Neural crest cell (in vitro differentiated cells): ENCODE results near the gene MB21D2. TPM values are rescaled to one million over a fixed set of nuclear protein-coding genes. Genes with fewer than 3 reads are reported as not detected.

ENCODE experiments used
- DNase-seq: peaks from one replicate; pipeline ENCODE4 v3.0.0; 2021; ENCODE audit warnings: low read depth, mixed read lengths, low spot score
- H3K27ac Mint-ChIP-seq: one replicate; pipeline ENCODE4 v1.8.0; 2021; ENCODE audit warnings: mild to moderate bottlenecking, mixed read lengths; ENCODE audit not compliant: unreplicated experiment
- H3K27me3 Mint-ChIP-seq: 2 replicates; pipeline ENCODE4 v1.8.0; 2021; ENCODE audit warnings: low read depth, mild to moderate bottlenecking, mixed read lengths
- H3K36me3 Mint-ChIP-seq: 2 replicates; pipeline ENCODE4 v1.8.0; 2021; ENCODE audit warnings: low read depth, mild to moderate bottlenecking, mixed read lengths
- H3K4me1 Mint-ChIP-seq: 2 replicates; pipeline ENCODE4 v1.8.0; 2021; ENCODE audit warnings: mixed read lengths
- H3K4me3 Mint-ChIP-seq: one replicate; pipeline ENCODE4 v1.8.0; 2021; ENCODE audit warnings: mild to moderate bottlenecking, mixed read lengths
- H3K9me3 Mint-ChIP-seq: 2 replicates; pipeline ENCODE4 v1.8.0; 2021; ENCODE audit warnings: mixed read lengths
- total RNA-seq: library from RNA; stranded (reverse); gene quantifications from 2 replicates; pipeline ENCODE4 v1.2.1, GENCODE V29; 2021
- TF ChIP-seq, protein P1 (sequence below): fragments of 200-600 bp; sonication (generic); conservative IDR thresholded peaks from 2 replicates; pipeline ENCODE4 v1.5.0; 2021; ENCODE audit warnings: antibody characterized with exemption, mild to moderate bottlenecking

MB21D2 gene
- total RNA-seq, 1 donor from 2014 or later: 5.5 TPM

DNA sequence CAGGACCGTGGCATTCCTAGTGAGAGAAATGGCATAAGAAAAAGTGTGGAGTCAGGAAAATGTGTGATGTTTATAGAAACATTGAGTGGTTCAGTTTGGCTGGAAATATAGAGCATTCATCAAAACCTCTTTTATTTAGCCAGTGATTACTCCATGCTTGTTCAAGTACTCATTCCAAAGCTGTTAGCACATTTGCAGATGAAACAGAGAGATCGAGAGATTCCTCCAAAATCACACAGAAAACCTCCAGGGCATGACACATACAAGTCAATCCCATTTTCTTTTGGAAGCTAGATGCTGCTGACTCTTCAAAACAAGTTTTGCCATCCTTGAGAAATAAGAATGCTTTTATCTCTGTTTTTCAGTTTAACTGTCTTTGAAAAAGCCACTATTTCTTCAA is 11.5 kb upstream of the MB21D2 start:
- no peak overlapping the region for H3K4me3 Mint-ChIP-seq
- H3K27me3 Mint-ChIP-seq: no peaks in the 10 kb centered on the region
- H3K36me3 Mint-ChIP-seq: no peaks in the 10 kb centered on the region
- TF ChIP-seq, protein P1, sequence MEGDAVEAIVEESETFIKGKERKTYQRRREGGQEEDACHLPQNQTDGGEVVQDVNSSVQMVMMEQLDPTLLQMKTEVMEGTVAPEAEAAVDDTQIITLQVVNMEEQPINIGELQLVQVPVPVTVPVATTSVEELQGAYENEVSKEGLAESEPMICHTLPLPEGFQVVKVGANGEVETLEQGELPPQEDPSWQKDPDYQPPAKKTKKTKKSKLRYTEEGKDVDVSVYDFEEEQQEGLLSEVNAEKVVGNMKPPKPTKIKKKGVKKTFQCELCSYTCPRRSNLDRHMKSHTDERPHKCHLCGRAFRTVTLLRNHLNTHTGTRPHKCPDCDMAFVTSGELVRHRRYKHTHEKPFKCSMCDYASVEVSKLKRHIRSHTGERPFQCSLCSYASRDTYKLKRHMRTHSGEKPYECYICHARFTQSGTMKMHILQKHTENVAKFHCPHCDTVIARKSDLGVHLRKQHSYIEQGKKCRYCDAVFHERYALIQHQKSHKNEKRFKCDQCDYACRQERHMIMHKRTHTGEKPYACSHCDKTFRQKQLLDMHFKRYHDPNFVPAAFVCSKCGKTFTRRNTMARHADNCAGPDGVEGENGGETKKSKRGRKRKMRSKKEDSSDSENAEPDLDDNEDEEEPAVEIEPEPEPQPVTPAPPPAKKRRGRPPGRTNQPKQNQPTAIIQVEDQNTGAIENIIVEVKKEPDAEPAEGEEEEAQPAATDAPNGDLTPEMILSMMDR: no peak
- no peaks in the 10 kb centered on the region for H3K9me3 Mint-ChIP-seq
- H3K27ac Mint-ChIP-seq: no peak overlapping the region
- H3K4me1 Mint-ChIP-seq: peaks cover 5% of the 10 kb centered on the region
- no peak for DNase-seq

DNA sequence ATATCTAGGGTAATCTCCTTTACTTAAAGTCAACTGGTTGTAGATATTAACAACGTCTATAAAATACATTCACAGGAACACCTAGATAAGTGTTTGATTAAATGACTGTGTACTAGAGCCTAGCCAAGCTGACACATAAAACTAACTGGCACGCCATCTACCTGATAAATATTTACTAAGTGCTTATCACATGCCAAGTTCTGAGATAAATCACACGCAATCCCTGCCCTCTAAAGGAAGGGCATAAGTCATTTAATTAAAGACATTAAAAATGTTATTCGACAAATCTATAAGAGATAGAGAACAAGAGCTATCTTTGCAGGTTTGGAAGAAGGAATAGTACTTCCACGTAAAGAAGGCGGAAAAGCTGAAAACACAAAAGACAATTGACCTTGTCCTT is 11.1 kb upstream of the MB21D2 start:
- H3K4me3 Mint-ChIP-seq: no peak overlapping the region
- H3K36me3 Mint-ChIP-seq: no peaks in the 10 kb centered on the region
- H3K27ac Mint-ChIP-seq: no peak overlapping the region
- no peaks in the 10 kb centered on the region for H3K27me3 Mint-ChIP-seq
- no peaks in the 10 kb centered on the region for H3K9me3 Mint-ChIP-seq
- TF ChIP-seq, protein P1: no peak
- H3K4me1 Mint-ChIP-seq: peaks cover 5% of the 10 kb centered on the region
- DNase-seq: no peak

DNA sequence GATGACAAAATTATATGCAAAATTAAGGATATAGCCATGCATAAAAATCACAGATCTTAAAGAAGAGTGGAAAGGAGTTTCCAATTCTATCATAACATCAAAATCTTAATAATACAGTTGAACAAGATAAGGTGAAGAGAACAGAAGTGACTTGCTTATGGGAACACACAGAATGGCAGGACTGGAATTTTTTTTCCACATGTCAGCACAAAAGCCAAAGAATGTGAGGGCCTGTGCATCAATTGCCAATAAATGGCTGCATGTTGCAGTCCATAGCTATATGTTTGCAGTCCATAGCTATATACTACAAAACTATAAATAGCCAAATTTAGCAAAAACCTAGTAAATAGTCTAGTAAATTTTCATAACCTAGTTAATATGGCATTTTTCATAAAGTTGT is 10.4 kb upstream of the MB21D2 start:
- Mint-ChIP-seq H3K4me1 (peaks cover 5% of the 10 kb centered on the region), H3K4me3 (no peak overlapping the region), H3K27ac (no peak overlapping the region), H3K27me3 (no peaks in the 10 kb centered on the region), H3K9me3 (no peaks in the 10 kb centered on the region), H3K36me3 (no peaks in the 10 kb centered on the region)
- TF ChIP-seq, protein P1: no peak
- DNase-seq: no peak

DNA sequence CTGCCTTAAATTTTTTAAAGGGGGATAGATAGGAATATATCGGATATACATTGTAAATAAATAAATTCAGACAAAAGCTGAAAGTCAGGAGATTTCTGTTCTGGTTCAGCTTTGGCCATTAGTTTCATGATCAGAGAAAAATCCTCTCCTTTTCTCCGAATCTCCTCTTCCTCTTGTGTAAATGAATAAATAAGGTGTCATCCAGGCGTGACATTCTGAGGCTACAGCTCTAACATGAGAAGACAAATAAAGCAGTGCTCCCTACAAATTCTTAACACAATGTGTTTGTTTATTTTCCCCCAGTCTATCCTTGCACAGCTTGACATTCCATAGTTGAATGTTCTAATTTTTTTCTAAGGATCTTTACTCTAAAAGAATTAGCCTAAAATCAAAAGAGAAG is 9.4 kb upstream of the MB21D2 start:
- no peak overlapping the region for H3K27ac Mint-ChIP-seq

DNA sequence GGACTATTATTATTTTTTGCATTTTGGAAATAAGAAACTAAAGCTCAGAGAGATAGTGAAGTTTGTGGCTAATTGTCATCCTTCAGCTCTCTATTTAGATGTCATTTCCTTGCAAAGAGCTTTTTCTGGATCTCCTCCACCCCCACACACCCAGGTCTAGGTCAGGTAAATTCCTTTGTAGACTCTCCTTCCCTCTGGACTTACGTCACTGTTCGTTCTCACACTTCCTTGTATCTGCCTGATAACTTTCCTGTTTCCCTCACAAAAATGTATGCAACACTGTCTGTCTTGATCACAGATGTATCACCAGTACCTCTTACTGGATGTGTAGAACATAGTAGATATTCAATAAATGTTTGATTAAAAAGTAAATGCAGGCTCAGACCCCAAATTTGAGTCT is 6.1 kb upstream of the MB21D2 start:
- no peak overlapping the region for H3K27ac Mint-ChIP-seq
- DNase-seq: no peak
- H3K36me3 Mint-ChIP-seq: no peaks in the 10 kb centered on the region
- peaks cover 11% of the 10 kb centered on the region for H3K27me3 Mint-ChIP-seq
- H3K4me3 Mint-ChIP-seq: no peak overlapping the region
- H3K9me3 Mint-ChIP-seq: no peaks in the 10 kb centered on the region
- TF ChIP-seq, protein P1: no peak
- peaks cover 5% of the 10 kb centered on the region for H3K4me1 Mint-ChIP-seq

More for the DNA sequence above, 9.4 kb upstream of the MB21D2 start:
- Mint-ChIP-seq H3K4me3 (no peak overlapping the region), H3K27me3 (no peaks in the 10 kb centered on the region), H3K9me3 (no peaks in the 10 kb centered on the region), H3K4me1 (peaks cover 5% of the 10 kb centered on the region), H3K36me3 (no peaks in the 10 kb centered on the region)
- DNase-seq: no peak
- TF ChIP-seq, protein P1: no peak

DNA sequence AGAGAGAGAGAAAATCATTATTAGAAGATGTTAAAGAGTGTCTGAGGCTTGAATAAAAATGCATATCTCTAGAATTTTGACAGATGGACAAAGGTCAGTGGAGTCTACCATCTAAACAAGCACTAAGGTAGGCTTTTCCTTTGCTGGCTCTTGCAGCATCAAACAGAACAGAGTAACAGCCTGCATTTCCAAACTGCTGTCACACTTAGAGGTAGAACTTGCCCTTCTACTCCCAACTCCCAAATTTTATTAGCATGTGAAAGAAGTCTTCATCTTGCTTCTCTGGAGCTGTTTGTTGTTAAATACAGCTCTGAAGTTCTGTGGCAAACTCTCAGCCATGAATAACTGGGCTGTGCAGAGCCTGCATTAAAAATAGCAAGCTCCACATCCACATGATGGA is 4.1 kb upstream of the MB21D2 start:
- H3K4me3 Mint-ChIP-seq: no peak overlapping the region
- H3K9me3 Mint-ChIP-seq: no peaks in the 10 kb centered on the region
- TF ChIP-seq, protein P1: no peak
- H3K4me1 Mint-ChIP-seq: peaks cover 10% of the 10 kb centered on the region
- no peak for DNase-seq
- no peaks in the 10 kb centered on the region for H3K36me3 Mint-ChIP-seq
- H3K27me3 Mint-ChIP-seq: peaks cover 19% of the 10 kb centered on the region
- no peak overlapping the region for H3K27ac Mint-ChIP-seq
